Transverse colon (tissue), 4 donors: ENCODE data around the gene MYMK. TPM values are rescaled to one million over a fixed set of nuclear protein-coding genes. Genes with fewer than 3 reads are reported as not detected.

Source experiments
- DNase-seq: peaks from one replicate; pipeline ENCODE4 v3.0.0-alpha.2; 2019
- H3K27ac ChIP-seq, 4 donors: fragments of 200-600 bp; sonication (generic); 2 replicates each; pipeline ENCODE4 v1.5.1; 2016 to 2018; ENCODE audit warnings: inconsistent platforms in 4 of 4
- H3K27me3 ChIP-seq: fragments of 200-600 bp; sonication (generic); 2 replicates; pipeline ENCODE4 v1.5.1; 2017; ENCODE audit warnings: inconsistent platforms
- H3K36me3 ChIP-seq, 4 donors: fragments of 200-600 bp; sonication (generic); 2 replicates each; pipeline ENCODE4 v1.5.1; 2017 to 2019; ENCODE audit warnings: inconsistent platforms in 4 of 4
- H3K4me1 ChIP-seq, 4 donors: fragments of 200-600 bp; sonication (generic); 2 replicates each; pipeline ENCODE4 v1.5.1; 2017 to 2020; ENCODE audit warnings: inconsistent platforms in 4 of 4
- H3K4me3 ChIP-seq, 4 donors: fragments of 200-600 bp; sonication (generic); 1 replicate in 1 of 4; 2 replicates in 3 of 4; pipeline versions ENCODE4 v1.5.1 to v1.6.1; 2017 to 2019; ENCODE audit warnings: inconsistent platforms in 4 of 4
- H3K9me3 ChIP-seq, 2 donors: fragments of 200-600 bp; sonication (generic); 2 replicates each; pipeline ENCODE4 v1.5.1; 2017 to 2019; ENCODE audit warnings: inconsistent platforms in 2 of 2
- CTCF ChIP-seq, 5 experiments: fragments of 200-600 bp in 3 of 5; fragments of 450-650 bp in 2 of 5; sonication (generic) in 3 of 5; IDR thresholded peaks; 1 replicate in 2 of 5; 2 replicates in 3 of 5; pipeline ENCODE4 v1.5.1; 2016 to 2017; ENCODE audit warnings: antibody characterized with exemption in 5 of 5, inconsistent platforms in 3 of 5, mild to moderate bottlenecking in 2 of 5, moderate library complexity in 1 of 5
- EP300 ChIP-seq: sonication (generic); formaldehyde crosslinking; IDR thresholded peaks from one replicate; pipeline ENCODE4 v1.6.1; 2017; ENCODE audit warnings: antibody characterized with exemption, low read depth
- POLR2A ChIP-seq: fragments of 450-650 bp; IDR thresholded peaks from one replicate; pipeline ENCODE4 v1.6.1; 2016; ENCODE audit warnings: antibody characterized with exemption, mild to moderate bottlenecking, moderate library complexity
- POLR2AphosphoS5 ChIP-seq, 3 donors: sonication (generic); formaldehyde crosslinking; IDR thresholded peaks; one replicate each; pipeline ENCODE4 v1.6.1; 2016; ENCODE audit warnings: antibody characterized with exemption in 3 of 3
- WGBS, 2 donors: methylation state at CpG; one replicate each; pipeline ENCODE4 v1.1.5; 2018; ENCODE audit warnings: low coverage in 1 of 2; 5-methylcytosine and 5-hydroxymethylcytosine counted together
- in situ Hi-C, 4 donors: fragments of 200-750 bp; cut with MboI; loops; one replicate each; pipeline versions ENCODE4 v1.15.0 to v1.15.1; 2017; ENCODE audit warnings: low sequenced_read_pairs in 3 of 4, low pct_ligation_motif_present in 1 of 4, low pct_unique_long_range_greater_than_20kb in 1 of 4
- intact Hi-C: fragments of 100-400 bp; cut with DNase I; formaldehyde crosslinking; loops from one replicate; pipeline ENCODE4 v1.15.1; 2023; ENCODE audit warnings: low total_unique reads
- total RNA-seq, 4 donors: library from RNA; depleted of rRNA; stranded (reverse); fragments of >200 nt; gene quantifications; one replicate each; pipeline ENCODE4 v1.1.0, GENCODE V29; 2016

MYMK gene
- total RNA-seq, 4 donors from 2014 or later, result not detected

GRCh38 chr9:133495327-133496293, 29.1 kb downstream of the MYMK start:
- Histone ChIP-seq H3K9me3 (no peaks in the 10 kb centered on the region), H3K27me3 (peaks cover 8% of the 10 kb centered on the region), H3K27ac (no peak overlapping the region), H3K36me3 (no peaks in the 10 kb centered on the region), H3K4me3 (no peak overlapping the region), H3K4me1 (peaks cover 0 to 12% (median 0%) of the 10 kb centered on the region in 4 donors)
- in situ Hi-C loops (loop anchor here in 1 of 4 donors (25.0 kb wide), 1 partner anchor 308 kb away; no protein-coding TSS in a partner anchor), intact Hi-C loops (no loop called here)
- DNase-seq, result no peak
- 87 to 95% methylated on average over 8 to 24 of the region's 24 CpGs for WGBS, 2 donors
- no peak for TF ChIP-seq EP300
- TF ChIP-seq POLR2AphosphoS5 (IDR thresholded peaks at IDR 0.05), result no peak
- TF ChIP-seq CTCF (IDR thresholded peaks at IDR 0.05), result no peak
- no peak for TF ChIP-seq POLR2A

GRCh38 chr9:133494636-133495326, 30.0 kb downstream of the MYMK start:
- no peaks in the 10 kb centered on the region for H3K36me3 ChIP-seq
- no peak overlapping the region for H3K27ac ChIP-seq
- peaks cover 13% of the 10 kb centered on the region for H3K27me3 ChIP-seq
- H3K4me1 ChIP-seq, result peaks cover 0 to 10% (median 0%) of the 10 kb centered on the region in 4 donors
- in situ Hi-C loops (loop anchor here in 1 of 4 donors (25.0 kb wide), 1 partner anchor 307 kb away; no protein-coding TSS in a partner anchor), intact Hi-C loops (no loop called here)
- TF ChIP-seq POLR2A (no peak), EP300 (no peak), CTCF (IDR thresholded peaks at IDR 0.05) (no peak), POLR2AphosphoS5 (IDR thresholded peaks at IDR 0.05) (no peak)
- DNase-seq, result no peak
- WGBS, 2 donors, result 83% methylated on average over 21 of the region's 24 CpGs; no CpG with 5 or more reads in 1 of the 2 donors
- no peak overlapping the region for H3K4me3 ChIP-seq
- H3K9me3 ChIP-seq, result no peaks in the 10 kb centered on the region

DNA sequence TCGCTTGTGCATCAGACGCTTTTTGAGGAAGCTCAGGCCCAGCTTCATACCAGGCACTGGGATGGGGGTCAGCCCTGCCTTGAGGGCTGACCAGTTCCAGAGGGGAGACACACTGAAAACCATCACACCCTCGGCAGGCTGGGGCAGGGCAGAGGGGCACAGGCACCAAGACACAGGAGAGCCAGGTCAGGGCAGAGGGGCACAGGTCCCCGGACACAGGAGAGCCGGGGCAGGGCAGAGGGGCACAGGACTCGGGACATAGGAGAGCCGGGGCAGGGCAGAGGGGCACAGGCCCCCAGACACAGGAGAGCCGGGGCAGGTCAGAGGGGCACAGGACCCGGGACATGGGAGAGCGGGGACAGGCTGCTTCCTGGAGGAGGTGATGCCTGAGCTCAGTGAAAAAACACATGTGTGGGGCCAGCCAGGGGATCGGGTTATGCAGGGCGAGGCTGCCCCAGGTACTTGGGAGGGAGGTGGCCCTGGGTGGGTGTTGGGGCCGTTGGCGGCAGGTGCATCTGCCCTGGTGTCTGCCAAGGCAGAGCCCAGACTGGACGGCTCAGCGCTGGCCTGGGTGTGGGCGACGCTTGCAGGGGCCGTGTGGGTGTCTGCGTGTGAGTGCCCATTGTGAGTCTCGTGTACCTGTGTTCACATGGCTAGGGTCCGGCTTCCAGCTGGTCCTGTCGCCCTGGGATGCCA, 30.8 kb downstream of the MYMK start:
- Histone ChIP-seq H3K36me3 (no peaks in the 10 kb centered on the region), H3K4me1 (peaks cover 0 to 2% (median 0%) of the 10 kb centered on the region in 4 donors), H3K27me3 (peaks cover 13% of the 10 kb centered on the region), H3K9me3 (no peaks in the 10 kb centered on the region), H3K27ac (no peak overlapping the region), H3K4me3 (no peak overlapping the region)
- in situ Hi-C loops, result loop anchor here in 1 of 4 donors (25.0 kb wide), 1 partner anchor 307 kb away; no protein-coding TSS in a partner anchor
- DNase-seq, result no peak
- intact Hi-C loops, result no loop called here
- TF ChIP-seq POLR2AphosphoS5 (IDR thresholded peaks at IDR 0.05), result no peak
- no peak for TF ChIP-seq POLR2A
- no peak for TF ChIP-seq EP300
- TF ChIP-seq CTCF (IDR thresholded peaks at IDR 0.05), result no peak
- WGBS, 2 donors, result 69% methylated on average over 22 of the region's 23 CpGs; no CpG with 5 or more reads in 1 of the 2 donors
